GM23338 (cell line): ENCODE results near the gene EPHB1.
A peak's percentile ranks its signal among the peaks of the same experiment; 100 is the strongest.

Experiments used
- CREB1 ChIP-seq: fragments of 250-450 bp; sonication (Bioruptor Pico); IDR thresholded peaks from 2 replicates; pipeline ENCODE4 v1.5.0; 2020; ENCODE audit warnings: low read depth, mild to moderate bottlenecking, moderate library complexity
- CTCF ChIP-seq, 2 experiments: fragments of 200-600 bp in 1 of 2; sonication (generic) in 1 of 2; conservative IDR thresholded peaks; 2 replicates each; pipeline versions ENCODE4 v1.5.1 to v1.6.1; 2016 to 2017; ENCODE audit warnings: antibody characterized with exemption in 2 of 2, low read depth in 2 of 2, mild to moderate bottlenecking in 2 of 2, moderate library complexity in 1 of 2
- ETS1 ChIP-seq: IDR thresholded peaks from 2 replicates; pipeline ENCODE4 v1.6.1; 2016; ENCODE audit warnings: antibody characterized with exemption
- EZH2 ChIP-seq: fragments of 200-600 bp; sonication (generic); IDR thresholded peaks from one replicate; pipeline ENCODE4 v1.8.0; 2017; ENCODE audit warnings: antibody characterized with exemption, mild to moderate bottlenecking, low read depth; ENCODE audit not compliant: unreplicated experiment
- EZH2phosphoT487 ChIP-seq: fragments of 200-600 bp; sonication (generic); IDR thresholded peaks from one replicate; pipeline ENCODE4 v1.8.1; 2018; ENCODE audit warnings: antibody characterized with exemption; ENCODE audit not compliant: unreplicated experiment
- JUNB ChIP-seq: IDR thresholded peaks from one replicate; pipeline ENCODE4 v1.6.1; 2016; ENCODE audit warnings: antibody characterized with exemption; ENCODE audit not compliant: unreplicated experiment
- POLR2AphosphoS5 ChIP-seq: IDR thresholded peaks from 2 replicates; pipeline ENCODE4 v1.6.1; 2016; ENCODE audit warnings: antibody characterized with exemption, low read depth
- REST ChIP-seq: IDR thresholded peaks from one replicate; pipeline ENCODE4 v1.6.1; 2018; ENCODE audit warnings: antibody characterized with exemption; ENCODE audit not compliant: unreplicated experiment
- STAT1 ChIP-seq: IDR thresholded peaks from one replicate; pipeline ENCODE4 v1.6.1; 2016; ENCODE audit warnings: antibody characterized with exemption; ENCODE audit not compliant: unreplicated experiment
- ZNF331 ChIP-seq: fragments of 250-450 bp; sonication (Bioruptor Pico); IDR thresholded peaks from 2 replicates; pipeline ENCODE4 v1.5.0; 2020; ENCODE audit warnings: low read depth, mild to moderate bottlenecking, moderate library complexity

GRCh38 chr3:135246027-135246426, 451.0 kb downstream of the EPHB1 start:
- TF ChIP-seq STAT1: no peak
- no peak for TF ChIP-seq EZH2
- TF ChIP-seq CTCF (conservative IDR thresholded peaks at IDR 0.05; ENCODE audit: low read depth in 2 of 2): peak; percentile 52 to 71
- no peak for TF ChIP-seq EZH2phosphoT487
- no peak for TF ChIP-seq CREB1 (CRISPR knock-in tag)
- no peak for TF ChIP-seq REST
- no peak for TF ChIP-seq POLR2AphosphoS5
- no peak for TF ChIP-seq JUNB
- TF ChIP-seq ETS1: no peak
- no peak for TF ChIP-seq ZNF331
